IMR-90 (cell line): Measurements from ENCODE around the gene DCC. TPM values are rescaled to one million over a fixed set of nuclear protein-coding genes. Genes with fewer than 3 reads are reported as not detected.

ENCODE experiments used
- ATAC-seq: fragments of 200-7000 bp; cut with Tn5 transposase; 2 replicates; pipeline ENCODE4 v1.9.1; 2020; ENCODE audit warnings: low read depth, mild to moderate bottlenecking, moderate library complexity
- BruUV-seq: library from RNA; stranded (reverse); fragments of 400-500 nt; replicated peaks from 2 replicates; lab custom pipeline; 2021; lab: Mats Ljungman, UMichigan
- CTCF ChIA-PET: fragments of 300-600 bp; formaldehyde crosslinking; extraction: SDS; loops from one replicate; lab custom pipeline; 2021; ENCODE audit warnings: antibody characterized with exemption; lab: Yijun Ruan, JAX
- POLR2A ChIA-PET: fragments of 300-600 bp; sonication (Branson Sonifier 250); formaldehyde crosslinking; loops from one replicate; lab custom pipeline; 2022; ENCODE audit warnings: antibody characterized with exemption; ENCODE audit not compliant: unreplicated experiment; lab: Charles Lee
- DNase-seq: peaks from one replicate; pipeline ENCODE4 v3.0.0; 2013
- H2AFZ ChIP-seq: replicated peaks from 2 replicates; pipeline ENCODE3; 2013; ENCODE audit warnings: low read length, mild to moderate bottlenecking; ENCODE audit not compliant: poor library complexity
- H2AK5ac ChIP-seq: 2 replicates; pipeline ENCODE4 v1.6.1; 2013; ENCODE audit warnings: low read depth, low read length, inconsistent platforms
- H2AK9ac ChIP-seq: replicated peaks from 2 replicates; pipeline ENCODE3; 2013; ENCODE audit warnings: mild to moderate bottlenecking, low read depth, low read length, moderate library complexity; ENCODE audit not compliant: poor library complexity
- H2BK120ac ChIP-seq: 2 replicates; pipeline ENCODE4 v1.6.1; 2013; ENCODE audit warnings: low read depth, low read length, inconsistent platforms
- H2BK15ac ChIP-seq: 3 replicates; pipeline ENCODE4 v1.6.1; 2013; ENCODE audit warnings: low read depth, low read length, inconsistent platforms
- H2BK20ac ChIP-seq: 2 replicates; pipeline ENCODE4 v1.6.1; 2013; ENCODE audit warnings: low read depth, mild to moderate bottlenecking, inconsistent platforms, low read length, moderate library complexity
- H2BK5ac ChIP-seq: 2 replicates; pipeline ENCODE4 v1.6.1; 2013; ENCODE audit warnings: mild to moderate bottlenecking, low read depth, low read length, inconsistent platforms; ENCODE audit not compliant: poor library complexity, severe bottlenecking
- H3K14ac ChIP-seq: replicated peaks from 2 replicates; pipeline ENCODE4 v1.6.1; 2013; ENCODE audit warnings: low read depth, low read length, inconsistent platforms
- H3K18ac ChIP-seq: 2 replicates; pipeline ENCODE4 v1.6.1; 2013; ENCODE audit warnings: low read depth, low read length, control low read depth
- H3K23ac ChIP-seq: 2 replicates; pipeline ENCODE4 v1.6.1; 2013; ENCODE audit warnings: low read depth, low read length, inconsistent platforms
- H3K27ac ChIP-seq: 2 replicates; pipeline ENCODE4 v1.5.1; 2013; ENCODE audit warnings: mild to moderate bottlenecking, control low read depth, low read length; ENCODE audit not compliant: insufficient read depth
- H3K27me3 ChIP-seq: 2 replicates; pipeline ENCODE4 v1.6.1; 2013; ENCODE audit warnings: low read length; ENCODE audit not compliant: control insufficient read depth, insufficient read depth
- H3K36me3 ChIP-seq: 2 replicates; pipeline ENCODE4 v1.6.1; 2013; ENCODE audit warnings: low read length, mixed read lengths; ENCODE audit not compliant: control insufficient read depth, insufficient read depth
- H3K4ac ChIP-seq: 2 replicates; pipeline ENCODE4 v1.6.1; 2013; ENCODE audit warnings: low read depth, low read length, inconsistent platforms
- H3K4me1 ChIP-seq: 2 replicates; pipeline ENCODE4 v1.6.1; 2013; ENCODE audit warnings: low read length, mixed read lengths; ENCODE audit not compliant: control insufficient read depth, insufficient read depth
- H3K4me2 ChIP-seq: 2 replicates; pipeline ENCODE4 v1.6.1; 2013; ENCODE audit warnings: low read depth, mild to moderate bottlenecking, control low read depth, low read length, moderate library complexity
- H3K4me3 ChIP-seq: 2 replicates; pipeline ENCODE4 v1.5.1; 2013; ENCODE audit warnings: low read depth, mild to moderate bottlenecking, control low read depth, low read length, moderate library complexity; ENCODE audit not compliant: insufficient read depth
- H3K56ac ChIP-seq: 2 replicates; pipeline ENCODE4 v1.6.1; 2013; ENCODE audit warnings: low read length, inconsistent platforms; ENCODE audit not compliant: insufficient read depth; ENCODE audit errors: extremely low read depth
- H3K79me1 ChIP-seq, 2 experiments: 2 replicates each; pipeline ENCODE4 v1.6.1; 2013; ENCODE audit warnings: low read length in 2 of 2, inconsistent platforms in 1 of 2, low read depth in 1 of 2
- H3K9ac ChIP-seq: 2 replicates; pipeline ENCODE4 v1.6.1; 2013; ENCODE audit warnings: low read depth, low read length, control low read depth
- H3K9me1 ChIP-seq: 2 replicates; pipeline ENCODE4 v1.6.1; 2013; ENCODE audit warnings: low read length, inconsistent platforms; ENCODE audit not compliant: insufficient read depth
- H3K9me3 ChIP-seq: 2 replicates; pipeline ENCODE4 v1.6.1; 2013; ENCODE audit warnings: low read length; ENCODE audit not compliant: control insufficient read depth, insufficient read depth
- H4K20me1 ChIP-seq: 2 replicates; pipeline ENCODE4 v1.6.1; 2013; ENCODE audit warnings: low read length, inconsistent platforms; ENCODE audit not compliant: insufficient read depth
- H4K5ac ChIP-seq: 2 replicates; pipeline ENCODE4 v1.6.1; 2013; ENCODE audit warnings: mild to moderate bottlenecking, low read depth, low read length, control low read depth
- H4K8ac ChIP-seq, 2 experiments: 2 replicates each; pipeline ENCODE4 v1.6.1; 2013; ENCODE audit warnings: low read depth in 2 of 2, low read length in 2 of 2, control low read depth in 1 of 2, inconsistent platforms in 1 of 2
- H4K91ac ChIP-seq: 2 replicates; pipeline ENCODE4 v1.6.1; 2013; ENCODE audit warnings: low read depth, low read length, inconsistent platforms; ENCODE audit not compliant: insufficient read depth
- BHLHE40 ChIP-seq: fragments of 150-350 bp; IDR thresholded peaks from 2 replicates; pipeline ENCODE4 v1.6.1; 2016; ENCODE audit warnings: mild to moderate bottlenecking, low read depth, low read length
- CEBPB ChIP-seq: IDR thresholded peaks from 2 replicates; pipeline ENCODE4 v1.6.1; 2012; ENCODE audit warnings: low read depth, low read length, improper control_type of control experiment
- CHD1 ChIP-seq: IDR thresholded peaks from 2 replicates; pipeline ENCODE4 v1.6.1; 2012; ENCODE audit warnings: low read depth, low read length, improper control_type of control experiment
- FOS ChIP-seq: fragments of 150-350 bp; IDR thresholded peaks from 2 replicates; pipeline ENCODE4 v1.6.1; 2016; ENCODE audit warnings: low read depth, low read length
- MAFK ChIP-seq: IDR thresholded peaks from 2 replicates; pipeline ENCODE4 v1.6.1; 2012; ENCODE audit warnings: low read depth, low read length, improper control_type of control experiment
- MAZ ChIP-seq: IDR thresholded peaks from 2 replicates; pipeline ENCODE4 v1.6.1; 2012; ENCODE audit warnings: low read depth, mild to moderate bottlenecking, low read length, improper control_type of control experiment, moderate library complexity, borderline replicate concordance
- MXI1 ChIP-seq: IDR thresholded peaks from 2 replicates; pipeline ENCODE4 v1.6.1; 2012; ENCODE audit warnings: low read depth, mild to moderate bottlenecking, low read length, moderate library complexity, borderline replicate concordance
- NFE2L2 ChIP-seq: fragments of 150-350 bp; IDR thresholded peaks from 2 replicates; pipeline ENCODE4 v1.6.1; 2016; ENCODE audit warnings: low read depth, mild to moderate bottlenecking, low read length
- POLR2A ChIP-seq: IDR thresholded peaks from 2 replicates; pipeline ENCODE4 v1.6.1; 2012; ENCODE audit warnings: mild to moderate bottlenecking, low read depth, low read length
- RAD21 ChIP-seq: IDR thresholded peaks from 2 replicates; pipeline ENCODE4 v1.6.1; 2012; ENCODE audit warnings: low read length, improper control_type of control experiment
- RCOR1 ChIP-seq: IDR thresholded peaks from 2 replicates; pipeline ENCODE4 v1.6.1; 2012; ENCODE audit warnings: mild to moderate bottlenecking, low read length, improper control_type of control experiment; ENCODE audit not compliant: insufficient replicate concordance
- RFX5 ChIP-seq: IDR thresholded peaks from 2 replicates; pipeline ENCODE4 v1.8.0; 2012; ENCODE audit warnings: low read depth, mild to moderate bottlenecking, low read length, moderate library complexity
- SMC3 ChIP-seq: fragments of 150-350 bp; IDR thresholded peaks from 2 replicates; pipeline ENCODE4 v1.6.1; 2016; ENCODE audit warnings: low read depth, mild to moderate bottlenecking, antibody characterized with exemption, low read length, moderate library complexity
- WGBS, 2 experiments: methylation state at CpG; one replicate each; pipeline versions ENCODE4 v1.1.5 to v1.1.7; 2013; ENCODE audit warnings: missing lambda C conversion rate in 2 of 2; ENCODE audit not compliant: insufficient read length in 1 of 2; ENCODE audit errors: extremely low coverage in 2 of 2; 5-methylcytosine and 5-hydroxymethylcytosine counted together
- dilution Hi-C: fragments of 300-500 bp; cut with HindIII; formaldehyde crosslinking; loops from one replicate; pipeline ENCODE4 v1.14.3; 2018; ENCODE audit warnings: low sequenced_read_pairs; ENCODE audit not compliant: unreplicated experiment
- in situ Hi-C: fragments of 300-500 bp; cut with MboI; formaldehyde crosslinking; loops from 3 replicates; pipeline ENCODE4 v1.14.3; 2019; ENCODE audit warnings: low sequenced_read_pairs, inconsistent platforms, mixed read lengths
- intact Hi-C: fragments of 100-400 bp; cut with micrococcal nuclease; formaldehyde crosslinking; loops from 2 replicates; pipeline ENCODE4 v1.10.0; 2022
- polyA plus RNA-seq, 3 experiments: library from polyadenylated mRNA; depleted of rRNA; stranded (reverse); fragments of >200 nt; gene quantifications; 2 replicates each; pipeline ENCODE4 v1.2.3, GENCODE V29; 2012; ENCODE audit warnings: low replicate concordance in 1 of 3
- total RNA-seq: library from RNA; depleted of rRNA; stranded (reverse); fragments of >200 nt; gene quantifications from 2 replicates; pipeline ENCODE4 v1.2.3, GENCODE V29; 2012
- TF ChIP-seq, protein P1 (sequence below): fragments of 150-350 bp; IDR thresholded peaks from 2 replicates; pipeline ENCODE4 v1.6.1; 2017; ENCODE audit warnings: mild to moderate bottlenecking, antibody characterized with exemption, low read length, low read depth
- TF ChIP-seq, protein P2 (sequence below): fragments of 150-350 bp; IDR thresholded peaks from 2 replicates; pipeline ENCODE4 v1.6.1; 2016; ENCODE audit warnings: low read depth, mild to moderate bottlenecking, low read length, moderate library complexity, borderline replicate concordance
- TF ChIP-seq, protein P3 (sequence below): conservative IDR thresholded peaks from 2 replicates; pipeline ENCODE4 v1.5.1; 2012; ENCODE audit warnings: mild to moderate bottlenecking, low read depth, low read length, improper control_type of control experiment

Gene DCC
- total and polyA plus RNA-seq, 2 of the 4 experiments (the other 2 are of a cell fraction), result 0.31 to 0.54 TPM

DNA sequence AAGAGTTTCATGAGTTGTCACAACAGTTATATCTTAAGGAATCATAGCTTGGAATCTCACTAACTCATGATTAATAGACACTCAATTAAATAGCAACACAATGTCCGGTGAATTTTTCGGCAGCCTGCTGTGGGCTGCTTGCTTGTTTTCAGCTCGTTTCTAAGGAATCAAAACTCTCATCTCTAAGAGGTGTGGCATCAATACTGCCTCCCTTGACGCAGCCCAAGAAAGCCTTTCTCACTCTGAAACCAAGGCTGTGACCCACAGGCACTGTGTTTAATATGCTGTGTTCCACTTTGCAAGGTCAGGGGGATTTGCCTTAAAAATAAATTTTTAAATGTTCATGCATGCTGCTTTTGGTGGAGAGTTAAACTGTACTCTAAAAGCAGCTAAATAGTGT lies 5.4 kb downstream of the DCC start:
- Histone ChIP-seq H4K91ac (no peak overlapping the region), H3K4me1 (no peaks in the 10 kb centered on the region), H3K9me1 (no peaks in the 10 kb centered on the region), H2AK5ac (no peak overlapping the region), H3K23ac (no peak overlapping the region), H3K14ac (no peak overlapping the region), H4K20me1 (no peaks in the 10 kb centered on the region), H3K56ac (no peak overlapping the region), H2BK5ac (no peak overlapping the region), H3K9me3 (peaks cover 2% of the 10 kb centered on the region), H3K4me2 (no peak overlapping the region), H2AFZ (no peak overlapping the region), H3K18ac (no peak overlapping the region), H3K79me1 (no peaks in the 10 kb centered on the region), H3K4ac (no peak overlapping the region), H4K8ac (no peak overlapping the region), H3K9ac (no peak overlapping the region), H3K36me3 (no peaks in the 10 kb centered on the region), H2BK15ac (no peak overlapping the region), H2AK9ac (no peak overlapping the region), H2BK120ac (no peak overlapping the region), H3K27me3 (no peaks in the 10 kb centered on the region; the same call in 1 of the 2 replicates), H3K27ac (no peak overlapping the region), H2BK20ac (no peak overlapping the region), H4K5ac (no peak overlapping the region), H3K4me3 (no peak overlapping the region)
- ATAC-seq, result no peak
- ChIA-PET POLR2A (no interaction called here), CTCF (no interaction called here)
- no peak for DNase-seq
- intact Hi-C loops (no loop called here), in situ Hi-C loops (no loop called here), dilution Hi-C loops (no loop called here)
- WGBS, 2 experiments, result 40% methylated on average over 1 of the region's 4 CpGs; no CpG with 5 or more reads in 1 of the 2 experiments
- no TSS peak for BruUV-seq
- no peak for TF ChIP-seq NFE2L2
- no peak for TF ChIP-seq SMC3
- TF ChIP-seq, protein P1, sequence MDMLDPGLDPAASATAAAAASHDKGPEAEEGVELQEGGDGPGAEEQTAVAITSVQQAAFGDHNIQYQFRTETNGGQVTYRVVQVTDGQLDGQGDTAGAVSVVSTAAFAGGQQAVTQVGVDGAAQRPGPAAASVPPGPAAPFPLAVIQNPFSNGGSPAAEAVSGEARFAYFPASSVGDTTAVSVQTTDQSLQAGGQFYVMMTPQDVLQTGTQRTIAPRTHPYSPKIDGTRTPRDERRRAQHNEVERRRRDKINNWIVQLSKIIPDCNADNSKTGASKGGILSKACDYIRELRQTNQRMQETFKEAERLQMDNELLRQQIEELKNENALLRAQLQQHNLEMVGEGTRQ, result no peak
- TF ChIP-seq, protein P2, sequence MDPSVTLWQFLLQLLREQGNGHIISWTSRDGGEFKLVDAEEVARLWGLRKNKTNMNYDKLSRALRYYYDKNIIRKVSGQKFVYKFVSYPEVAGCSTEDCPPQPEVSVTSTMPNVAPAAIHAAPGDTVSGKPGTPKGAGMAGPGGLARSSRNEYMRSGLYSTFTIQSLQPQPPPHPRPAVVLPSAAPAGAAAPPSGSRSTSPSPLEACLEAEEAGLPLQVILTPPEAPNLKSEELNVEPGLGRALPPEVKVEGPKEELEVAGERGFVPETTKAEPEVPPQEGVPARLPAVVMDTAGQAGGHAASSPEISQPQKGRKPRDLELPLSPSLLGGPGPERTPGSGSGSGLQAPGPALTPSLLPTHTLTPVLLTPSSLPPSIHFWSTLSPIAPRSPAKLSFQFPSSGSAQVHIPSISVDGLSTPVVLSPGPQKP, result no peak
- no peak for TF ChIP-seq POLR2A
- TF ChIP-seq RFX5, result no peak
- no peak for TF ChIP-seq BHLHE40
- no peak for TF ChIP-seq MAZ
- no peak for TF ChIP-seq MAFK
- TF ChIP-seq CEBPB, result no peak
- no peak for TF ChIP-seq RAD21
- TF ChIP-seq FOS, result no peak
- no peak for TF ChIP-seq RCOR1
- TF ChIP-seq CHD1, result no peak
- TF ChIP-seq, protein P3, sequence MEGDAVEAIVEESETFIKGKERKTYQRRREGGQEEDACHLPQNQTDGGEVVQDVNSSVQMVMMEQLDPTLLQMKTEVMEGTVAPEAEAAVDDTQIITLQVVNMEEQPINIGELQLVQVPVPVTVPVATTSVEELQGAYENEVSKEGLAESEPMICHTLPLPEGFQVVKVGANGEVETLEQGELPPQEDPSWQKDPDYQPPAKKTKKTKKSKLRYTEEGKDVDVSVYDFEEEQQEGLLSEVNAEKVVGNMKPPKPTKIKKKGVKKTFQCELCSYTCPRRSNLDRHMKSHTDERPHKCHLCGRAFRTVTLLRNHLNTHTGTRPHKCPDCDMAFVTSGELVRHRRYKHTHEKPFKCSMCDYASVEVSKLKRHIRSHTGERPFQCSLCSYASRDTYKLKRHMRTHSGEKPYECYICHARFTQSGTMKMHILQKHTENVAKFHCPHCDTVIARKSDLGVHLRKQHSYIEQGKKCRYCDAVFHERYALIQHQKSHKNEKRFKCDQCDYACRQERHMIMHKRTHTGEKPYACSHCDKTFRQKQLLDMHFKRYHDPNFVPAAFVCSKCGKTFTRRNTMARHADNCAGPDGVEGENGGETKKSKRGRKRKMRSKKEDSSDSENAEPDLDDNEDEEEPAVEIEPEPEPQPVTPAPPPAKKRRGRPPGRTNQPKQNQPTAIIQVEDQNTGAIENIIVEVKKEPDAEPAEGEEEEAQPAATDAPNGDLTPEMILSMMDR, result no peak
- TF ChIP-seq MXI1, result no peak
